ENCODE results near the gene XYLT2.

DNA sequence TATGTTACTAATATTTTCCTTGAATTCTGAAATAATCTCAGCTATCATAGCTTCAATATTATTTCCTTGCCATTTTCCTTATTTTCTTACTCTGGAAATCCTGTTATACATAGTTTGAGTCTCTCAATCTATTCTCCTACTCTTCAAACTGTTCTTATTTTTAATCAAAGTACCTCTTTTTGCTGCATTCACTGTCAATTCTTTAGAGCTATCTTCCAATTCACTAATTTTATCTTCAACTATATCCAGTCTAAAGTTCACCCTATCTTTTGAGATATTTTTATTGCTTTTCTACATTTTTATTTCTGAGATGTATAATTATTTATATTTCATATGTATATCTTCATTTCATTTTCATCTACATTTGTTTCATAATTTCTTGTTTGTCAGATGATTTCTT is 7.3 kb upstream of the XYLT2 start:
- TF ChIP-seq CTCF (IDR thresholded peaks at IDR 0.05): no peak
- TF ChIP-seq EZH2 (IDR thresholded peaks at IDR 0.05): no peak
